Measurements from ENCODE around the gene TMEM259. TPM values are rescaled to one million over a fixed set of nuclear protein-coding genes. Genes with fewer than 3 reads are reported as not detected.
A peak's percentile ranks its signal among the peaks of the same experiment; 100 is the strongest.

Gene TMEM259
- total and polyA plus RNA-seq, 2 of the 13 experiments (the other 11 are each of a cell fraction or from before 2014, with no cell fraction given) = 64.7 to 164 TPM

DNA sequence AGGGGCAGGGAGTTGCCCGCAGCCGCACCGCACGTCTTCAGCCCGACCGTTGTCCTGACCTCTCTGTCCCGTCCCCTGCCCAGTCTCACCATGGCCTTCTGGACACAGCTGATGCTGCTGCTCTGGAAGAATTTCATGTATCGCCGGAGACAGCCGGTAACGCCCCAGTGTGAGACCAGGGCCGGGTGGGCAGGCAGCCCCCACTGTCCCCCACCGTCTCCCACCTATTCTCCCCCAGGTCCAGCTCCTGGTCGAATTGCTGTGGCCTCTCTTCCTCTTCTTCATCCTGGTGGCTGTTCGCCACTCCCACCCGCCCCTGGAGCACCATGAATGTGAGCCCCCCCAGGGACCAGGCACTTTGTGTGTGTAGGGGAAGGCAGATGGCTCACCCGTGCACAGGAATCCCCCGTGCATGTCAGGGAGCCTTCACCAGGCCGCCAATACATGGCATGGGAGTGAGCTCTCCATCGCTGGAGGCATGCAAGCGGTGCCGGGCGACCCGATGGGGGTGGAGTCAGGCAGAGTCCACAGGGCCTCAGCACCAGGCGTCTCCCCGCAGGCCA is 20.4 kb upstream of the TMEM259 start (continued):
- TF ChIP-seq PHF21A (CRISPR knock-in tag; IDR thresholded peaks at IDR 0.05) = peak; percentile 52; the same call in 1 of the 2 replicates
- TF ChIP-seq ZNF101 (CRISPR knock-in tag; IDR thresholded peaks at IDR 0.05; ENCODE audit: borderline replicate concordance, low read depth) = no peak
- peak; percentile 30 for TF ChIP-seq AGO1 (IDR thresholded peaks at IDR 0.05; ENCODE audit: low read depth, low read length, poor library complexity, severe bottlenecking)
- TF ChIP-seq KDM2A (CRISPR knock-in tag; IDR thresholded peaks at IDR 0.05; ENCODE audit: borderline replicate concordance, low read depth) = 0 out of 2 replicates have a peak, but pooled peaks have one; percentile 23
- peak; percentile 73; the same call in 1 of the 2 replicates for TF ChIP-seq ZNF768 (CRISPR knock-in tag; IDR thresholded peaks at IDR 0.05)
- no peak for TF ChIP-seq MATR3 (CRISPR knock-in tag; IDR thresholded peaks at IDR 0.05)
- 0 out of 2 replicates have a peak, but pooled peaks have one; percentile 5 for TF ChIP-seq HOXA3 (CRISPR knock-in tag; IDR thresholded peaks at IDR 0.05)
- TF ChIP-seq ZNF547 (CRISPR knock-in tag; IDR thresholded peaks at IDR 0.05) = no peak
- TF ChIP-seq ZNF230 (CRISPR knock-in tag; IDR thresholded peaks at IDR 0.05) = 0 out of 2 replicates have a peak, but pooled peaks have one; percentile 44
- TF ChIP-seq, protein P1, sequence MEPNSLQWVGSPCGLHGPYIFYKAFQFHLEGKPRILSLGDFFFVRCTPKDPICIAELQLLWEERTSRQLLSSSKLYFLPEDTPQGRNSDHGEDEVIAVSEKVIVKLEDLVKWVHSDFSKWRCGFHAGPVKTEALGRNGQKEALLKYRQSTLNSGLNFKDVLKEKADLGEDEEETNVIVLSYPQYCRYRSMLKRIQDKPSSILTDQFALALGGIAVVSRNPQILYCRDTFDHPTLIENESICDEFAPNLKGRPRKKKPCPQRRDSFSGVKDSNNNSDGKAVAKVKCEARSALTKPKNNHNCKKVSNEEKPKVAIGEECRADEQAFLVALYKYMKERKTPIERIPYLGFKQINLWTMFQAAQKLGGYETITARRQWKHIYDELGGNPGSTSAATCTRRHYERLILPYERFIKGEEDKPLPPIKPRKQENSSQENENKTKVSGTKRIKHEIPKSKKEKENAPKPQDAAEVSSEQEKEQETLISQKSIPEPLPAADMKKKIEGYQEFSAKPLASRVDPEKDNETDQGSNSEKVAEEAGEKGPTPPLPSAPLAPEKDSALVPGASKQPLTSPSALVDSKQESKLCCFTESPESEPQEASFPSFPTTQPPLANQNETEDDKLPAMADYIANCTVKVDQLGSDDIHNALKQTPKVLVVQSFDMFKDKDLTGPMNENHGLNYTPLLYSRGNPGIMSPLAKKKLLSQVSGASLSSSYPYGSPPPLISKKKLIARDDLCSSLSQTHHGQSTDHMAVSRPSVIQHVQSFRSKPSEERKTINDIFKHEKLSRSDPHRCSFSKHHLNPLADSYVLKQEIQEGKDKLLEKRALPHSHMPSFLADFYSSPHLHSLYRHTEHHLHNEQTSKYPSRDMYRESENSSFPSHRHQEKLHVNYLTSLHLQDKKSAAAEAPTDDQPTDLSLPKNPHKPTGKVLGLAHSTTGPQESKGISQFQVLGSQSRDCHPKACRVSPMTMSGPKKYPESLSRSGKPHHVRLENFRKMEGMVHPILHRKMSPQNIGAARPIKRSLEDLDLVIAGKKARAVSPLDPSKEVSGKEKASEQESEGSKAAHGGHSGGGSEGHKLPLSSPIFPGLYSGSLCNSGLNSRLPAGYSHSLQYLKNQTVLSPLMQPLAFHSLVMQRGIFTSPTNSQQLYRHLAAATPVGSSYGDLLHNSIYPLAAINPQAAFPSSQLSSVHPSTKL (CRISPR knock-in tag; IDR thresholded peaks at IDR 0.05) = no peak
- TF ChIP-seq KDM1A (CRISPR knock-in tag; IDR thresholded peaks at IDR 0.05) = peak; percentile 29; the same call in 1 of the 2 replicates
- no peak for TF ChIP-seq ZNF737 (CRISPR knock-in tag; IDR thresholded peaks at IDR 0.05; ENCODE audit: borderline replicate concordance)
- TF ChIP-seq, protein P2, sequence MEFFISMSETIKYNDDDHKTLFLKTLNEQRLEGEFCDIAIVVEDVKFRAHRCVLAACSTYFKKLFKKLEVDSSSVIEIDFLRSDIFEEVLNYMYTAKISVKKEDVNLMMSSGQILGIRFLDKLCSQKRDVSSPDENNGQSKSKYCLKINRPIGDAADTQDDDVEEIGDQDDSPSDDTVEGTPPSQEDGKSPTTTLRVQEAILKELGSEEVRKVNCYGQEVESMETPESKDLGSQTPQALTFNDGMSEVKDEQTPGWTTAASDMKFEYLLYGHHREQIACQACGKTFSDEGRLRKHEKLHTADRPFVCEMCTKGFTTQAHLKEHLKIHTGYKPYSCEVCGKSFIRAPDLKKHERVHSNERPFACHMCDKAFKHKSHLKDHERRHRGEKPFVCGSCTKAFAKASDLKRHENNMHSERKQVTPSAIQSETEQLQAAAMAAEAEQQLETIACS (CRISPR knock-in tag; IDR thresholded peaks at IDR 0.05) = no peak
- TF ChIP-seq NCOA2 (CRISPR knock-in tag; IDR thresholded peaks at IDR 0.05) = 0 out of 2 replicates have a peak, but pooled peaks have one; percentile 22
- no peak for TF ChIP-seq ZBTB1 (CRISPR knock-in tag; IDR thresholded peaks at IDR 0.05; ENCODE audit: borderline replicate concordance)
- TF ChIP-seq HDAC1 (CRISPR knock-in tag; IDR thresholded peaks at IDR 0.05) = peak; percentile 29; the same call in 1 of the 2 replicates
- no peak for TF ChIP-seq TGIF2 (CRISPR knock-in tag; IDR thresholded peaks at IDR 0.05)
- TF ChIP-seq RXRA (CRISPR knock-in tag; IDR thresholded peaks at IDR 0.05) = 0 out of 2 replicates have a peak, but pooled peaks have one; percentile 25
- no peak for TF ChIP-seq ZNF30 (CRISPR knock-in tag; IDR thresholded peaks at IDR 0.05)
- TF ChIP-seq ZNF879 (CRISPR knock-in tag; IDR thresholded peaks at IDR 0.05) = no peak
- no peak for TF ChIP-seq ZBED4 (CRISPR knock-in tag; IDR thresholded peaks at IDR 0.05; ENCODE audit: borderline replicate concordance)

Data from HepG2 (cell line).